Measurements from ENCODE around the gene RASAL2.

DNA sequence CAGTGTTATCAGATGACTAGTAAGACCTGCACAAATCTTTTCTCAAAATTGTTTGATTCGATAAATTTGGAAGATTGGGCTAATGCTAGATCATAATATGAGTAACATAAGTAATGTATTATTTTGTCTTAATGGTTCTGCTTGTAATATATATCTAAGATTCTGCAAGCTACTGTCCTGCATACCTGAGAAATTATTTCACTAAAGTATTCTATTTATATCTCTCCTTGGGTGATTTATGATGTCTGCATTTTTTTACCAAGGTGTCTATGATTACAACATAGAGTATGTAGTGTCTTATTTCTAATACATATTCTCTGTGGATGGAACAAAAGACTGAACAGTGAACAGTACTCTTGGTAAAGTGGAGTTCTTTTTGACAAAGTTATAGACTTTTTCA lies 236.2 kb downstream of the RASAL2 start:
- TF ChIP-seq POLR2A (IDR thresholded peaks at IDR 0.05) (no peak), CTCF (IDR thresholded peaks at IDR 0.05) (no peak)
